GM18505 (cell line): ENCODE data around the gene PRKCE.

Experiments
- ATAC-seq: cut with Tn5 transposase; IDR thresholded peaks from one replicate; pipeline ENCODE4 v1.9.1; 2021; ENCODE audit not compliant: unreplicated experiment
- POLR2A ChIP-seq: IDR thresholded peaks from 4 replicates; pipeline ENCODE4 v1.6.1; 2011; ENCODE audit warnings: borderline replicate concordance; ENCODE audit not compliant: insufficient read depth, insufficient read length; ENCODE audit errors: extremely low read depth

Gene PRKCE

GRCh38 chr2:46067062-46067461 lies 415.6 kb downstream of the PRKCE start:
- no peak for TF ChIP-seq POLR2A
- no peak for ATAC-seq

GRCh38 chr2:46067501-46068305 lies 416.2 kb downstream of the PRKCE start:
- TF ChIP-seq POLR2A: no peak
- no peak for ATAC-seq

GRCh38 chr2:46068636-46069035 lies 417.2 kb downstream of the PRKCE start:
- no peak for ATAC-seq
- TF ChIP-seq POLR2A: no peak

GRCh38 chr2:46071074-46071473 lies 419.6 kb downstream of the PRKCE start:
- TF ChIP-seq POLR2A: no peak
- no peak for ATAC-seq

- TF ChIP-seq POLR2A: no peak
- ATAC-seq: no peak
Observed at GRCh38 chr2:46072101-46072820, 420.8 kb downstream of the PRKCE start.

GRCh38 chr2:46073540-46074046 lies 422.1 kb downstream of the PRKCE start:
- no peak for ATAC-seq
- TF ChIP-seq POLR2A: no peak

GRCh38 chr2:46074501-46074900 lies 423.0 kb downstream of the PRKCE start:
- no peak for TF ChIP-seq POLR2A
- no peak for ATAC-seq

- no peak for ATAC-seq
- no peak for TF ChIP-seq POLR2A
Observed at GRCh38 chr2:46075848-46076247, 424.4 kb downstream of the PRKCE start.

GRCh38 chr2:46076251-46076650 lies 424.8 kb downstream of the PRKCE start:
- no peak for ATAC-seq
- no peak for TF ChIP-seq POLR2A

GRCh38 chr2:46076875-46077274 lies 425.4 kb downstream of the PRKCE start:
- ATAC-seq: no peak
- no peak for TF ChIP-seq POLR2A

GRCh38 chr2:46077522-46078107 lies 426.1 kb downstream of the PRKCE start:
- TF ChIP-seq POLR2A: no peak
- ATAC-seq: no peak

GRCh38 chr2:46079985-46080560 lies 428.6 kb downstream of the PRKCE start:
- TF ChIP-seq POLR2A: no peak

More at GRCh38 chr2:46079985-46080560, 428.6 kb downstream of the PRKCE start:
- no peak for ATAC-seq
